Cardiac fibroblast (primary cell): ENCODE results near the gene CD226.
"Not testable (repeated sequence)": the region's sequence is repeated elsewhere in the genome, so short reads cannot be mapped to it uniquely, and the experiment has no call there.

Experiments used
- DNase-seq, 2 donors: peaks; one replicate each; pipeline versions ENCODE4 v3.0.0 to v3.0.0-alpha.2; 2010; ENCODE audit warnings: low read depth in 2 of 2
- H3K4me3 ChIP-seq, 2 donors: replicated peaks in 1 of 2; 1 replicate in 1 of 2; 2 replicates in 1 of 2; pipeline ENCODE4 v1.5.1; 2011; ENCODE audit warnings: low read depth in 2 of 2, low read length in 2 of 2, mild to moderate bottlenecking in 2 of 2, moderate library complexity in 1 of 2
- CTCF ChIP-seq: IDR thresholded peaks from one replicate; pipeline ENCODE4 v1.5.1; 2011; ENCODE audit warnings: low read depth, mild to moderate bottlenecking, low read length, inconsistent platforms

CD226 gene

DNA sequence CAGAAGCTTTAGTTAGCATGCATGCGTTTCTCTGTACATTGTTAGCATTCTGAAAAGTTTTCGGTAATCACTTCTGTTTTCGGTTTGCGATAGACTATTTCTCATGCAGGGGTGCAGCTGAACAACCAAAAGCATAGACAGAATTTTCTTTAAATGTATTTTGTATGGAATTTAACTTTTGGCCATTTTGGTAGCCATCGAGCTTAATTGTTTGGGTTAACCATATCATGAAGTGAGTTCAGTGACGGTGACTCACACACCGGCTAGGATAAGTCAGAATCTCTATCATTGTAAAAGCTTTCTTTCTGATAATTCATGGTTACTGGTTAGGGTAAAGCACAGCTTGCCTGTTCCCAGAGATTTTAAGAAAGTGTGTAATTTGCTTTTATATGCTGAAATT, 107.2 kb downstream of the CD226 start:
- TF ChIP-seq CTCF = no peak
- DNase-seq = peak; percentile 8 to 11
- H3K4me3 ChIP-seq = no peak overlapping the region

DNA sequence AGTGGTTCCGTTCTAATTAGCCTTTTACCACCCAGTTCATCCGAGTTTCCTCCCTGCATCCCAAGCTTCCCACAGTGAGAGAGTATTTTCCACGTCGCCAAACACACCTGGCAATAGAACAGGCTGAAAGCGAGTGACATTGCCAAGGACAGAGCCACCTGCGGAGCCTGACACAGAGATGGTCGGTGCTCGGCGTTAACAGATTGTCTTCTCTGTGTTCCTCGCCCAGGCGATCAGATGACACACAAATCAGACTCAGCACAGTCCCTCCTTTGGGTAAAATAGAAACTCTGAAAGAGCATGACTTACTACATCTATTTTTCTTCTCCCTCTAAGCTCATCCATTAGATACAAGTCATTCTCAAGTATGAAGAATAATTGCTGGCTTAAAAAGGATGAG, 107.7 kb downstream of the CD226 start:
- TF ChIP-seq CTCF = no peak
- H3K4me3 ChIP-seq = no peak overlapping the region
- no peak for DNase-seq

- TF ChIP-seq CTCF = no peak
- DNase-seq = no peak
- H3K4me3 ChIP-seq = no peak overlapping the region
Observed at GRCh38 chr18:69839497-69839896, 108.2 kb downstream of the CD226 start.

DNA sequence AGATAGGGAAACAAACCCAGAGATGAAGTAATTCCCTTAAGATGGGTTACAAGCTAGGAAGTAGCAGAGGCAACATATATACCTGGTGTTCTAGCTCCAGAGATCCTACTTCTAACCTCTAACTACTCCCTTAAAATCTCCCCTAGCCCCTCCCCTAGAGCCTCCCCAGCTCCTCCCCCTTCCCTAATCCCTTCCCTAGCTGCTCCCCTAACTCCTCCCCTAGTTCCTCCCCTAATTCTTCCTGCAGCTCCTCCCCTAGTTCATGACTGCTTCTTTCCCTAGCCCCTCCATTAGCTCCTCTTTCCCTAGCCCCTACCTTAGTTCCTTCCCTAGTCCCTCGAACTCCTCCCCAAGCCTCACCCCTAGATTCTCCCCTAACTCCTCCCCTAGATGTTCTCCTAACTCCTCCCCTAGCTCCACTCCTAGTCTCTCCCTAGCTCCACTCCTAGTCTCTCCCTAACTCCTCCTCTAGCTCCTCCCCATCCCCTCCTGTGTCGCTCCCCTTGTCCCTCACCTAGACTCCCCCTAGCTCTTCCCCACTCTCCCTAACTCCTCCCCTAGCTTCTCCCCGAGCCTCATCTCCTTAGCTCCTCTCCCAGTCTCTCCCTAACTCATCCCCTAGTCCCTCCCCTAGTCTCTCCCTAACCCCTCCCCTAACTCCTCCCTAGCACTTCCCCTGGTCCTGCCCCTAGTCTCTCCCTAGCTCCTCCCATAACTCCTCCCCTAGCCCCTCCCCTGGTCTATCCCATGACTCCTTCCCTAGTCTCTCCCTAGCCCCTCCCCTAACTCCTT, 108.9 kb downstream of the CD226 start:
- peak in 1 of 2 donors; percentile 3 for DNase-seq
- no peak for TF ChIP-seq CTCF
- H3K4me3 ChIP-seq = no peak overlapping the region

- no peak overlapping the region for H3K4me3 ChIP-seq
- no peak for TF ChIP-seq CTCF
- DNase-seq = no peak
Observed at GRCh38 chr18:69838003-69838402, 109.7 kb downstream of the CD226 start.

DNA sequence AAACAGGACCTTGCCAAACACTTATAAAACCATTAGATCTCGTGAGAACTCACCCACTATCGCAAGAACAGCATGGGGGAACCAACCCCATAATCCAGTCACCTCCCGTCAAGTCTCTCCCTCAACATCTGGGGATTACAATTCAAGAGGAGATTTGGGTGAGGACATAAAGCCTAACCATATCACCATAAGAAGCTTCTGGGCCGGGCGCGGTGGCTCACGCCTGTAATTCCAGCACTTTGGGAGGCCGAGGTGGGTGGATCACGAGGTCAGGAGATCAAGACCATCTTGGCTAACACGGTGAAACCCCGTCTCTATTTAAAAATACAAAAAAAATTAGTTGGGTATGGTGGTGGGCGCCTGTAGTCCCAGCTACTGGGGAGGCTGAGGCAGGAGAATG, 112.7 kb downstream of the CD226 start:
- not testable (repeated sequence) for H3K4me3 ChIP-seq, DNase-seq

DNA sequence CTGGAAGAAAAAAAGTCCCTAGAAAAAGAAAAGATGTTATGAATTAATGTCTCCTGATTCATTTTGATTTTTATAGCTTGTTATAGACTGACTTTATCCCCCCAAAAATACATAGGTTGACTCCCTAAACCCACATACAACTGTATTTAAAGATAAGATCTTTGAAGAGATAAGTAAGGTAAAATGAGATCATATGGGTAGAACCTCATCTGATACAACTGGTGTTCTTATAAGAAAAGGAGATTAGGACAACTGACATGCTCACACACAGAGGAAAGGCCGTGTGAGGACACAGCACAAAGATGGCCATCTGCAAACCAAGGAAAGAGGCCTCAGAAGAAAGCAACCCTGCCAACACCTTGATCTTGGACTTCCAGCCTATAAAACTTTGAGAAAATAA, 117.5 kb downstream of the CD226 start:
- DNase-seq = no peak
- H3K4me3 ChIP-seq = no peak overlapping the region
- TF ChIP-seq CTCF = no peak
